Body of pancreas (tissue), 4 donors: Measurements from ENCODE around the gene SMAD2.

Experiments used
- CTCF ChIP-seq, 7 experiments: fragments of 450-650 bp in 4 of 7; fragments of 200-600 bp in 3 of 7; sonication (generic) in 3 of 7; IDR thresholded peaks; one replicate each; pipeline ENCODE4 v1.5.1; 2016 to 2019; ENCODE audit warnings: antibody characterized with exemption in 7 of 7
- POLR2A ChIP-seq, 3 donors: fragments of 450-650 bp; IDR thresholded peaks; one replicate each; pipeline ENCODE4 v1.6.1; 2016; ENCODE audit warnings: antibody characterized with exemption in 3 of 3, mild to moderate bottlenecking in 2 of 3

- TF ChIP-seq CTCF (IDR thresholded peaks at IDR 0.05) = no peak
- TF ChIP-seq POLR2A (IDR thresholded peaks at IDR 0.05) = no peak
These were observed 17.5 kb downstream of the SMAD2 start for GRCh38 chr18:47912794-47913585.
